GM12872 (cell line): ENCODE measurements around the gene TAP1.

Source experiments
- TF ChIP-seq, protein P1 (sequence below): IDR thresholded peaks from 3 replicates; pipeline ENCODE4 v1.5.1; 2011; ENCODE audit warnings: low read depth, mild to moderate bottlenecking, low read length, moderate library complexity; ENCODE audit not compliant: insufficient read depth

The TAP1 gene

GRCh38 chr6:32867554-32868256 lies 14.2 kb upstream of the TAP1 start:
- TF ChIP-seq, protein P1, sequence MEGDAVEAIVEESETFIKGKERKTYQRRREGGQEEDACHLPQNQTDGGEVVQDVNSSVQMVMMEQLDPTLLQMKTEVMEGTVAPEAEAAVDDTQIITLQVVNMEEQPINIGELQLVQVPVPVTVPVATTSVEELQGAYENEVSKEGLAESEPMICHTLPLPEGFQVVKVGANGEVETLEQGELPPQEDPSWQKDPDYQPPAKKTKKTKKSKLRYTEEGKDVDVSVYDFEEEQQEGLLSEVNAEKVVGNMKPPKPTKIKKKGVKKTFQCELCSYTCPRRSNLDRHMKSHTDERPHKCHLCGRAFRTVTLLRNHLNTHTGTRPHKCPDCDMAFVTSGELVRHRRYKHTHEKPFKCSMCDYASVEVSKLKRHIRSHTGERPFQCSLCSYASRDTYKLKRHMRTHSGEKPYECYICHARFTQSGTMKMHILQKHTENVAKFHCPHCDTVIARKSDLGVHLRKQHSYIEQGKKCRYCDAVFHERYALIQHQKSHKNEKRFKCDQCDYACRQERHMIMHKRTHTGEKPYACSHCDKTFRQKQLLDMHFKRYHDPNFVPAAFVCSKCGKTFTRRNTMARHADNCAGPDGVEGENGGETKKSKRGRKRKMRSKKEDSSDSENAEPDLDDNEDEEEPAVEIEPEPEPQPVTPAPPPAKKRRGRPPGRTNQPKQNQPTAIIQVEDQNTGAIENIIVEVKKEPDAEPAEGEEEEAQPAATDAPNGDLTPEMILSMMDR: no peak

DNA sequence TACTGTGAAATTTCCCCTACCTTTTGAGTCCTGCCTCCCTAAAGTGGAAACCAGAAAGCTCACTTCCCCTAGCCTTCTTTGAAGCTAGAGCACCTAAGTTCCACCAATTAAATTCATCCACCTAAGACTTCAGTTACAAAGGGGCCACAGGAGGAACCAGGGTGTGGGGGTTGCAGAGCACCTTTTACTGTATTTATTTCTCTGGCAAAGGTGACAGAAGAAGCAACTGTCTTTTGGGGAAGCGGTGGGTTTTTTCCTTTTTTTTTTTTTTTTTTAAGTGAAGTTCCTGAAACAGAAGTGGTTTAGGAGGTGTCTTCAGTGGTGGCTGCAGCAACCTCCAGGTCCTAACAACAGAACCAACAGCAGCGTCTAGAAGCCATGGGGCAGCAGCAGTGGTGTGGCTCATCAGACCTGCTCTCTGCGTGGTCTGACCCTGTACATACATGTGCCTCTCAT lies 13.5 kb upstream of the TAP1 start:
- TF ChIP-seq, protein P1: no peak

- TF ChIP-seq, protein P1: no peak
Observed at GRCh38 chr6:32865724-32866443, 12.4 kb upstream of the TAP1 start.

- TF ChIP-seq, protein P1: no peak
Observed at GRCh38 chr6:32862725-32863124, 9.2 kb upstream of the TAP1 start.

DNA sequence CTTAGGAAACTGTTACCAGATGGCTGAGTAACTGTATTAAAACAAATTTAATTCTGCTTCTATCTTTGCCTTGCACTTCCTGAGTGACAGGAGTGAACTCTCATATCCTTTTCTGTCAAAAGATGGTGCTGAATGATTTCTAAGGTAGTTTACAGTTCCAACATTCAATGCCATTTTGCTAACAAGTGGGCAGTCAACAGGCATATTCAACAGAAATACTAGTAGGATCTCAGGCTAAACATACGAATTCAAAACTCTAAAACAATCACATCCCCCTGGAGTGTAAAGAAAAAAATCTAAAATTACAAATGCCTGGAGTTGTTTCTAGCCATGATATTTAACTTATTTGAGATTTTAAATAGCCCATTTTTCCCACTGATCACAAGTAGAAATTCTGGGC lies 7.2 kb upstream of the TAP1 start:
- TF ChIP-seq, protein P1: no peak

DNA sequence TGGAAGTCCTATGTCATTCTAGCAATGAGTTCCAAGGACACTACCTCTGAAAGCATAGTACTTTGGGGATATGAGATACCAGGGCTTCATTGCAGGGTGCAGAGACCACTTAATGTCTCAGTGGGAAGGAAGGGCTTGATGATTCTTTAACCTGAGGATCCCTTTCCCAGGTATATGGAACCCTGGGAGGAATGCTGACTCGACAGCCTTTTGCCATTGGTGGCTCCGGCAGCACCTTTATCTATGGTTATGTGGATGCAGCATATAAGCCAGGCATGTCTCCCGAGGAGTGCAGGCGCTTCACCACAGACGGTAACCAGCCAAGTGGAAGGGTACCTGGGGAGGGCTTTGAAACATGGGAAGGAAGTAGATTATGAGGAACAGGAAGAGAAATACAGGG lies 4.7 kb upstream of the TAP1 start:
- TF ChIP-seq, protein P1: no peak

DNA sequence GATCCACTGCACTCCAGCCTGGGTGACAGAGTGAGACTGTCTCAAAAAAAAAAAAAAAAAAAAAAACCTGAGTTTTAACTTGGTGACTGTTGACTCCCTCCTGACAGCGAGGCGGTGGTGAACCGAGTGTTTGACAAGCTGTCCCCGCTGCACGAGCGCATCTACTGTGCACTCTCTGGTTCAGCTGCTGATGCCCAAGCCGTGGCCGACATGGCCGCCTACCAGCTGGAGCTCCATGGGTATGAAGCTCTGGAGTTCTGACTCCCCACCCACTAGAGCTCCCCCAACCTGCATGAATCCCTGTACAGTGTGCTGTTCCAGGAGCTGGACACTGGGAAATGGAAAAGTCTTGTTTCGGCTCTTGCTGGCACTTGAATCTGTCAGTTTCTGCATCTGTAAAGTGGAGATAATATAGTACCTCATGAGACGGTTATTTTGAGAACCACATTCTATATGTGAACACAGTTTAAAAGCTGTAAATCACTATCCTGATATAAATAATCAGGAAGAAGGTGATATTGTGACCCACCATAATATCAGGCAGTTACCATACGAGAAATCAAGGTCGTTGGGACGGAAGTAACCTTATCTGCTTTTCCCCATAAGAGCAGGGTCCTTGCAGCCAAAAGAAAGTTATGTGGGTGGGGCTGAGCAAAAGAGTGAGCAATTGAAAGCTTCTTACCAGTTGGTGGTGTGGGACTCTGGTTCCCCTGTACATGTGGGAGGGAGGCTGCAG lies 3.8 kb upstream of the TAP1 start:
- TF ChIP-seq, protein P1: no peak
